ENCODE measurements around the gene TRIM52.

GRCh38 chr5:181260720-181261319 is at the start of gene TRIM52:
- TF ChIP-seq CTCF (conservative IDR thresholded peaks at IDR 0.05 in 1 of 2, IDR thresholded peaks at IDR 0.05 in 1 of 2; ENCODE audit: low read depth in 1 of 2, low read length in 2 of 2) (no peak), EZH2 (IDR thresholded peaks at IDR 0.05; ENCODE audit: low read length, missing control alignments) (no peak)

Data from fibroblast of lung (primary cell).